Keratinocyte (primary cell): ENCODE results near the gene ABCB9. TPM values are rescaled to one million over a fixed set of nuclear protein-coding genes. Genes with fewer than 3 reads are reported as not detected.

Source experiments
- DNase-seq: peaks from one replicate; pipeline ENCODE4 v3.0.0-alpha.2; 2011; ENCODE audit warnings: low read depth, missing footprints, low spot score
- FAIRE-seq: peaks from 2 replicates; lab custom pipeline; 2011; peaks lifted over from hg19 to GRCh38; lab: Jason Lieb, UNC
- H2AFZ ChIP-seq: 2 replicates; pipeline ENCODE4 v1.6.0; 2012; ENCODE audit warnings: low read length, control low read depth, inconsistent platforms; ENCODE audit not compliant: control insufficient read depth
- H3K27ac ChIP-seq: 2 replicates; pipeline ENCODE4 v1.5.1; 2011; ENCODE audit warnings: low read length; ENCODE audit not compliant: control insufficient read depth, insufficient read depth
- H3K27me3 ChIP-seq: 3 replicates; pipeline ENCODE4 v1.6.0; 2011; ENCODE audit warnings: low read length; ENCODE audit not compliant: control insufficient read depth, insufficient read depth; ENCODE audit errors: extremely low read depth
- H3K36me3 ChIP-seq, 2 experiments: 2 replicates in 1 of 2; 3 replicates in 1 of 2; pipeline ENCODE4 v1.5.1; 2011; ENCODE audit warnings: low read length in 2 of 2, mild to moderate bottlenecking in 1 of 2; ENCODE audit not compliant: control insufficient read depth in 2 of 2, insufficient read depth in 2 of 2; ENCODE audit errors: extremely low read depth in 1 of 2
- H3K4me1 ChIP-seq: 3 replicates; pipeline ENCODE4 v1.5.1; 2011; ENCODE audit warnings: low read length; ENCODE audit not compliant: control insufficient read depth, insufficient read depth; ENCODE audit errors: extremely low read depth
- H3K4me2 ChIP-seq: 3 replicates; pipeline ENCODE4 v1.6.0; 2011; ENCODE audit warnings: low read depth, low read length; ENCODE audit not compliant: control insufficient read depth, insufficient read depth; ENCODE audit errors: extremely low read depth
- H3K4me3 ChIP-seq, 3 experiments: fragments of 200-600 bp in 1 of 3; sonication (generic) in 1 of 3; 2 replicates in 2 of 3; 3 replicates in 1 of 3; pipeline ENCODE4 v1.5.1; 2011 to 2016; ENCODE audit warnings: low read length in 3 of 3, mild to moderate bottlenecking in 3 of 3, control low read depth in 2 of 3, inconsistent platforms in 1 of 3, low read depth in 1 of 3, mixed read lengths in 1 of 3, mixed run types in 1 of 3, moderate library complexity in 1 of 3; ENCODE audit not compliant: control insufficient read depth in 2 of 3, insufficient read depth in 2 of 3; ENCODE audit errors: extremely low read depth in 1 of 3
- H3K79me2 ChIP-seq: 2 replicates; pipeline ENCODE4 v1.6.0; 2012; ENCODE audit warnings: low read length; ENCODE audit not compliant: control insufficient read depth, insufficient read depth
- H3K9ac ChIP-seq: 3 replicates; pipeline ENCODE4 v1.6.0; 2011; ENCODE audit warnings: low read length; ENCODE audit not compliant: control insufficient read depth, insufficient read depth; ENCODE audit errors: extremely low read depth
- H3K9me1 ChIP-seq: 3 replicates; pipeline ENCODE4 v1.6.0; 2011; ENCODE audit warnings: low read length; ENCODE audit not compliant: control insufficient read depth, insufficient read depth; ENCODE audit errors: extremely low read depth
- H3K9me3 ChIP-seq: 2 replicates; pipeline ENCODE4 v1.5.1; 2012; ENCODE audit warnings: low read depth, low read length; ENCODE audit not compliant: control insufficient read depth
- H4K20me1 ChIP-seq: 3 replicates; pipeline ENCODE4 v1.6.0; 2011; ENCODE audit warnings: low read length; ENCODE audit not compliant: control insufficient read depth, insufficient read depth; ENCODE audit errors: extremely low read depth
- CTCF ChIP-seq, 3 experiments: IDR thresholded peaks in 1 of 3; conservative IDR thresholded peaks in 1 of 3; optimal IDR thresholded peaks in 1 of 3; 2 replicates in 2 of 3; 3 replicates in 1 of 3; pipeline versions ENCODE3 to v1.5.1; 2011; ENCODE audit warnings: low read length in 3 of 3, mild to moderate bottlenecking in 3 of 3, moderate library complexity in 2 of 3, control low read depth in 1 of 3, inconsistent platforms in 1 of 3; ENCODE audit not compliant: insufficient read depth in 2 of 3; ENCODE audit errors: extremely low read depth in 1 of 3
- EZH2 ChIP-seq: IDR thresholded peaks from one replicate; pipeline ENCODE4 v1.6.1; 2012; ENCODE audit warnings: inconsistent platforms, mild to moderate bottlenecking, low read length, moderate library complexity
- dilution Hi-C: fragments of 300-500 bp; cut with MboI; formaldehyde crosslinking; loops from one replicate; pipeline ENCODE4 v1.7.0; 2020; ENCODE audit warnings: low sequenced_read_pairs; ENCODE audit not compliant: extremely low pct_ligation_motif_present
- polyA plus RNA-seq, 5 experiments: library from polyadenylated mRNA; depleted of rRNA in 3 of 5; stranded (reverse) in 3 of 5; stranded (forward) in 1 of 5; unstranded in 1 of 5; fragments of >200 nt; gene quantifications; 1 replicate in 1 of 5; 2 replicates in 3 of 5; 3 replicates in 1 of 5; pipeline versions ENCODE4 v1.2.1 to v1.2.3, GENCODE V29; 2011 to 2012; ENCODE audit warnings: missing spikeins in 2 of 5, low read depth in 1 of 5, low replicate concordance in 1 of 5

The ABCB9 gene
- polyA plus RNA-seq, 1 donor (not counting 4 experiments of a cell fraction or from before 2014, with no cell fraction given): 4.0 TPM

DNA sequence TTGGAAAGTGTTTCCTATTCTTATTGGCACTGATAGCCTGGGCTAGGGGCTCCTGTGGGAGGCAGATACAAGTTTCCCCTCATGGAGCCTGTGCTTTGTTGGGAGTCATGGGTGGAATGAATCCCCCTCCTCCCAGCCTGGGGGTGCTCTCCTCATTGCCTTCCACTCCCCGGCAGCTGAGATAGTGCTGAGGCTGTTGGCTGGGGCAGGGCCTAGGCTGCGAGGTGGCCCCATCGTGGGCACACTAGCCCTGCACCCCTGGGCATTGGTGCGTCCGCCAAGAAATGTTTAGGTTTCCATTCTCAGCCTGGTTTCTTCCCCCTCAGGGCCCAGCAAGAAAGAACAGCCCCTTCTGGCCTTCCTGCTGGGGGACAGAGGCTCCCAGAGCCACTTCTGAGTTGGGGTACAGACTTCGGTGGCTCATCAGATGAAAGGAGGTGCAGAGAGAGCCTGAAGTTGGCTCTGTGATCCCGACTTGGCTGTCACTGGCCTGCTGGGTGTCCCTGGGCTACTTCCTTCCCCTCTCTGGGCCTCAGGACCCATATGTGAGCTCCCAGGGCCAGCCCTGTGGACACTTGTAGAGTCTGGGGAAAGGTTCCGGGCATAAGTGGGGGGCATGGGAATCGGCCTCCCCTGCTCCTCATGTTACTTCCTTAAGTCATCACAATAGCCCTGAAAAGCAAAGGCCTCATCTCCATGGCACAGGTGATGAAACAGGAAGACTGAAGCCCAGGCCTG is 11.6 kb upstream of the ABCB9 start:
- no peak overlapping the region for H3K9ac ChIP-seq
- DNase-seq (no peak), FAIRE-seq (no peak)
- peaks cover 33% of the 10 kb centered on the region for H3K4me1 ChIP-seq
- dilution Hi-C loops: no loop called here
- no peak overlapping the region for H2AFZ ChIP-seq
- peaks cover 2% of the 10 kb centered on the region for H3K9me1 ChIP-seq
- H3K27me3 ChIP-seq: no peaks in the 10 kb centered on the region
- no peaks in the 10 kb centered on the region for H3K9me3 ChIP-seq
- TF ChIP-seq CTCF (optimal IDR thresholded peaks at IDR 0.05 in 1 of 3, IDR thresholded peaks at IDR 0.05 in 1 of 3, conservative IDR thresholded peaks at IDR 0.05 in 1 of 3; ENCODE audit: extremely low read depth in 1 of 3, insufficient read depth in 2 of 3, low read length in 3 of 3) (no peak), EZH2 (no peak)
- no peak overlapping the region for H3K4me3 ChIP-seq
- H4K20me1 ChIP-seq: no peaks in the 10 kb centered on the region
- no peak overlapping the region for H3K27ac ChIP-seq
- peaks cover 43% of the 10 kb centered on the region for H3K79me2 ChIP-seq
- peaks cover 7 to 22% of the 10 kb centered on the region in 2 experiments for H3K36me3 ChIP-seq
- no peak overlapping the region for H3K4me2 ChIP-seq

DNA sequence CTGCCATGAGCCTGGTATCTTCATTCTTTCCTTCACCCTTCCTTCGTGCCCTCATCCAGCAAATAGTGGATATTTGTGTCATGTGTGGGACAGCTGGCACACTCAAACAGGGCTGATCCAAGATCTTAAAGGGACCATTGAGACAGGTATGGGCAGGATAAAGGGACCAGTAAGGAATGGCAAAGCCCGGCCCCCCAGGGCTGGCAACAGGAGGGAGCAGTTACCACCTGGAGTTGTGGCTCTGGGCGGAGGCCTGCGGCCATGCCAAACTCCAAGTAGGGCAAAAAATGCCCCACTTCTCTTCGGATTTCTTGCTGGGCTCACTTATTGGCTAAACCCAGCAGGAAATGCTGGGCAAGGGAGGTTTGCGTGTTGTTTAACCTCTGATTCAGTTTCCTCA is 10.9 kb upstream of the ABCB9 start:
- TF ChIP-seq CTCF (optimal IDR thresholded peaks at IDR 0.05 in 1 of 3, IDR thresholded peaks at IDR 0.05 in 1 of 3, conservative IDR thresholded peaks at IDR 0.05 in 1 of 3; ENCODE audit: extremely low read depth in 1 of 3, insufficient read depth in 2 of 3, low read length in 3 of 3) (no peak), EZH2 (no peak)
- Histone ChIP-seq H3K4me2 (no peak overlapping the region), H3K9me3 (no peaks in the 10 kb centered on the region), H4K20me1 (no peaks in the 10 kb centered on the region), H3K4me1 (peaks cover 30% of the 10 kb centered on the region), H3K27me3 (no peaks in the 10 kb centered on the region), H2AFZ (no peak overlapping the region), H3K9me1 (peaks cover 2% of the 10 kb centered on the region), H3K36me3 (peaks cover 5 to 17% of the 10 kb centered on the region in 2 experiments), H3K9ac (no peak overlapping the region), H3K27ac (no peak overlapping the region), H3K79me2 (peaks cover 38% of the 10 kb centered on the region), H3K4me3 (no peak overlapping the region)
- dilution Hi-C loops: no loop called here
- no peak for DNase-seq
- FAIRE-seq: no peak
